ENCODE results near the gene CCM2.

The CCM2 gene

GRCh38 chr7:44994877-44995554, 5.0 kb upstream of the CCM2 start:
- no peak for FAIRE-seq
- TF ChIP-seq POLR2A (IDR thresholded peaks at IDR 0.05; ENCODE audit: low read depth, low read length), result no peak
- DNase-seq (ENCODE audit: insufficient read length, low spot score), result no peak

DNA sequence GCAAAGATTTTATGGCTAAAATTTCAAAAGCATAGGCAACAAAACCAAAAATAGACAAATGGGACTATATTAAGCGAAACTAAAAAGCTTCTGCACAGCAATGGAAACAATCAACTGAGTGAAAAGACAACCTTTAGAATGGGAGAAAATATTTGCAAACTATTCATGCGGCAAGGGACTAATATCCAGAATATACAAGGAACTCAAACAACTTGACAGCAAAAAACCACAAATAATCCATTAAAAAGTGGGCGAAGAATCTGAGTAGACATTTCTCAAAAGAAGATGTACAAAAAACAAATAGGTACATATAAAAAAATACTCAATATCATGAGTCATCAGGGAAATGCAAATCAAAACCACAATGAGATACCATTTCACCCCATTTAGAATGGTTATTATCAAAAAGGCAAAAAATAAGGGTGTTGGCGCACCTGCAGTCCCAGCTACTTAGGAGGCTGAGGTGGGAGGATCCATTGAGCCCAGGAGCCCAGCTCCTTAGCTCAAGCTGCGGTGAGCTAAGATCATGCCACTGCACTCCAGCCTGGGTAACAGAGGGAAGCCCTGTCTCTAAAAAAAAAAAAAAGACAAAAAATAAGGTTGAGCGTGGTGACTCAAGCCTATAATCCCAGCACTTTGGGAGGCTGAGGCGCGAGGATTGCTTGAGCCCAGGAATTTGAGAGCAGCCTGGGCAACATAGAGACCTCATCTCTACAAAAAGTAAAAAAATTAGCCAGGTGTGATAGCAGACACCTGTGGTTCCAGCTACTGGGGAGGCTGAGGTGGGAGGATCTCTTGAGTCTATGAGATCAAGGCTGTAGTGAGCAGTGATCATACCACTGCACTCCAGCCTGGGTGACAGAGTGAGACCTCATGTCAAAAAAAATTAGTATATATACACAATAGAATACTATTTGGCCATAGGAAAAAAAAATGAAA, 4.2 kb upstream of the CCM2 start:
- FAIRE-seq (no peak), DNase-seq (ENCODE audit: insufficient read length, low spot score) (no peak)
- TF ChIP-seq POLR2A (IDR thresholded peaks at IDR 0.05; ENCODE audit: low read depth, low read length), result no peak

DNA sequence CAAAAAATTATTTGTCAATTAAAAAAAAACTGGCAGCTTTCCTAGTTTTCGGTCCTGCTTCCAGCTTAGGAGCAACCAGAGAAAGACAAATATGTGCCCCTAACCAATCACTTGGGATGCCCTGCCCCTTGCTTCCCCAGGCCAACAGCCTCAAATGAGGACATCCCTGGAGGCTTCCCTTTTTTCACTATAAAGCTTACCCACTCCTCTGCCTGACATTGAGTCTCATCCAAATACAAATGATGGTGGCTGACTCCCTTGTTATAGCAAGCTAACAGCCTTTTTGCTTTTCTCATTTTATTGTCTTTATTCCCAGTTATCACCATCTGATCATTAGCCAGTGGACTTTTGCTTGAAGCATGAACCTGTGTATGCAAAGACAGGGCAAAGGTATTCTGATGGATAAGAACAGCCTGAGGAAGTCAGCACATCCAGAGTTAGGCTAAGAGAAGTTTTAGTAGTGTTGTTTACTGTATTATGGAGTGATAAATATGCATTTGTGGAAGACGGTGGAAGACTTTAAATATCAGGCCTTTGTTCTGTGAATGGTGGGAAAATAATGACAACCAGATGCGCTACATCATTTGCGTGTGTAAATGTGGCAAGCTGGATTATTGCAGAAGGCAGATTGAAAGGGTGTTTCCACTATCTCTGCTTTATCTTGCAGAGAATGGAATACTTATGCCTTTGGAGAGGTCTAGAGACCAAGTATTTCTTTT, 1.7 kb upstream of the CCM2 start:
- FAIRE-seq, result no peak
- no peak for DNase-seq (ENCODE audit: insufficient read length, low spot score)
- no peak for TF ChIP-seq POLR2A (IDR thresholded peaks at IDR 0.05; ENCODE audit: low read depth, low read length)

DNA sequence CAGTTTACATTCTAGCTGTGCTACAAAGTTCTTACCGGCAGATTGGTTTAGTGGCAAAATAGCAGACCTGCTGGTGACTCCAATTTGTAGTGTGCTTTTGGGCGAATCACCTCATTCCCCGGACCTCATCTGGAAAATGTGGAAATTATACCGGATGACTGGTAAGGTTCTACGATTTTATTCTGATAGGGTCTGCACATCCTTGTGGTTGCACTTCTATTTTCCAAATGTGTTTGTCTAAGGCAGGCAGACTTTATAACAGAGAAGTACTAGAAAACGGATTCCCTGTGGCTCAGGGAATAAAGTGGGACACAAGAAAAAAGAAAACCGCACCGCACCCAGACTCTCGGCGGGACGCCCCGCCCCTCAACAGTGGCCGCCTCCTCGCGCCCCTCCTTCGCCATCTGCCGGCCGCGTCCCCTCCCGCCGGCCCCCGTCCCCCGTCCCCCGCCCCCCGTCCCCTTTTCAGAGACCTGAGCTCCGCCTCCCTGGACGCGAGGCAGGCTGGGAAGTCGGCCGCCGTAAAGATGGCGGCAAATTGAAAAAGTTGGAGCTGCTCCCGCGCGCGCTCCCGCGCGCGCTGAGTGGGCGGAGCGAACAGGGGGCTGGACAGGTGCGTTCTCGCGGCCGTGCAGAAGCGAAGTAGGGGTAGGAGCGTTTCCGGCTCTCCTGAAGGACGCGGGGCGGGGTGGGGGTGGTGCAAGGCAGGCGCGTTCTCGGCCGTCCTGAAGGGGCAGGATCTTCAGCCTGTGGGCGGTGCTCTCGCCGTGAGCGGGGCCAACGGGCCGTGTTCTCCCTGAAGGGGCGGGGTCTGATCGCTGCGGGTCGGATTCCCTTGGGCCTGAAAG, 532 bp upstream of the CCM2 start:
- peak; percentile 5; the same call in 1 of the 2 replicates for TF ChIP-seq POLR2A (IDR thresholded peaks at IDR 0.05; ENCODE audit: low read depth, low read length)
- DNase-seq (ENCODE audit: insufficient read length, low spot score), result peak; percentile 97
- peak; percentile 70 for FAIRE-seq

- no peak for TF ChIP-seq POLR2A (IDR thresholded peaks at IDR 0.05; ENCODE audit: low read depth, low read length)
- DNase-seq (ENCODE audit: insufficient read length, low spot score) (peak; percentile 33), FAIRE-seq (no peak)
Observed at GRCh38 chr7:45001138-45001694, 1.2 kb downstream of the CCM2 start.

DNA sequence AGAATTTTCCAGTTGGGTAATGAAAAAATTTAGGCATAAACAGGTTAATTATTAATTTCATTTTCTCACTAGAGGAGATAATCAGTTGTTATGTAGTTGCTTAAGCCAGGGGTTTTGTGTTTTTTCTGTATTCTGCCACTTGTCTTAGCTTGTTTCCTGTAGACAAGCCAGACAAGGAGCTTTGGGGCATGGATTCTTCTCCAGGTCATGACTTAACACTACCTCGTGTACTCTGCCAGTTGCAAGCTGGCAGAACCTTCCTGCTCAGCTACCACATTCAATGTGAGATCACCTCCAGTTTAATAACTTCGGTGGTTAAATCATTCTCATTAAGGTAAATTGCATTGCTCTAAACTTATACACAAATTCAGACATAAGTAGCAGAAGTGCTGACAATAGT, 1.8 kb downstream of the CCM2 start:
- no peak for DNase-seq (ENCODE audit: insufficient read length, low spot score)
- TF ChIP-seq POLR2A (IDR thresholded peaks at IDR 0.05; ENCODE audit: low read depth, low read length), result no peak
- no peak for FAIRE-seq

GRCh38 chr7:45003789-45004188, 3.8 kb downstream of the CCM2 start:
- TF ChIP-seq POLR2A (IDR thresholded peaks at IDR 0.05; ENCODE audit: low read depth, low read length), result no peak
- FAIRE-seq, result no peak
- DNase-seq (ENCODE audit: insufficient read length, low spot score), result no peak

DNA sequence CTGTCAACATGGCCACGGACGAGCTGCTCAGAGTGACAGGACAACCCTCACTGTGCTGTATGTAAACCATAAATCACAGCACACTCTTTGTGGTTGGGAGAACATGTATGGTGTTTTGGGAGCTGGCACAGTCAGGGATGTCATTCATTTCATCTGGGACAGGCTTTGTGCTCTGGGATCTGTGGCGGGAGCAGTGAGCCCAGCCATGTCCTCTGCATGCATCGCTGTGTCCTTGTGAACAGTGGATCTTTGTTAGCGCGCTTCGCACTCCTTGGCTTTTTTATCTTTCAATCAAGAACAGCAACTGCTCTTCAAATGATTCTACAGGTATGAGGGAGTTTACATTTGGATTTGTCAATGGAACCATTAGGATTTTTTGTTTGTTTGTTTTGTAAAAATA, 7.1 kb downstream of the CCM2 start:
- no peak for FAIRE-seq
- no peak for TF ChIP-seq POLR2A (IDR thresholded peaks at IDR 0.05; ENCODE audit: low read depth, low read length)

DNA sequence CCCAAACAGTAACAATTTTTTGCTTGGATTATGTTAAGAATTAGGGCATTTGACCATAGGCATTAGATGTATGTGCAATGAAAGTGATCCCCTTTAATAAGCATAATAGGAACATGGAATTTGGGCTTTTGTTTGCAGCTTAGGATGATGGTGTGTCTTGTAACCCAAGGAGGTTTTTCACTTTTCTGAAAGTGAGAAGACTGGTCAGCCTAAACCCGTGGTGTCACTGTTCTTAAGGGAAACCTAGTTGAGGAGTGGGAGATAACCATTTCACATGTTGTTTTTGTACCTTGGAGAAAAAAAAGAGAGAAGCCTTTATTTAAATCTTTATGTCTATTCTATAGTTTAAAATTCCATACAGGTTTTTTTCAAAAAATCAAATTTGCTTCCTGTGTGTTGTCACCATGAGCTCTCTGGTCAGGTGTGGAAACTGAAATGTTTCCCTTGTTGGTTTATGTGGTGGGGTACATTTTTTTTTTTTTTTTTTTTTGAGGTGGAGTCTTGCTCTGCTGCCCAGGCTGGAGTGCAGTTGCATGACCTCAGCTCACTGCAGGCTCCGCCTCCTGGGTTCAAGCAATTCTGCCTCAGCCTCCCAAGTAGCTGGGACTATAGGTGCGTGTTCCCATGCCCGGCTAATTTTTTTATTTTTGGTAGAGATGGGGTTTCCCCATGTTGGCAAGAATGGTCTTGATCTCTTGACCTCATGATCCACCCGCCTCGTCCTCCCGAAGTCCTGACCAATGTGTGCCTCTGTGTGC, 7.7 kb downstream of the CCM2 start:
- FAIRE-seq, result no peak
- no peak for DNase-seq (ENCODE audit: insufficient read length, low spot score)

More for the DNA sequence above, 7.1 kb downstream of the CCM2 start:
- DNase-seq (ENCODE audit: insufficient read length, low spot score), result no peak

GRCh38 chr7:45013465-45013967, 13.5 kb downstream of the CCM2 start:
- no peak for FAIRE-seq
- no peak for TF ChIP-seq POLR2A (IDR thresholded peaks at IDR 0.05; ENCODE audit: low read depth, low read length)

More for the DNA sequence above, 7.7 kb downstream of the CCM2 start:
- TF ChIP-seq POLR2A (IDR thresholded peaks at IDR 0.05; ENCODE audit: low read depth, low read length), result no peak

GRCh38 chr7:45015313-45015712, 15.3 kb downstream of the CCM2 start:
- FAIRE-seq, result no peak
- TF ChIP-seq POLR2A (IDR thresholded peaks at IDR 0.05; ENCODE audit: low read depth, low read length), result no peak
- no peak for DNase-seq (ENCODE audit: insufficient read length, low spot score)

More at GRCh38 chr7:45013465-45013967, 13.5 kb downstream of the CCM2 start:
- no peak for DNase-seq (ENCODE audit: insufficient read length, low spot score)

GRCh38 chr7:45017253-45017652, 17.3 kb downstream of the CCM2 start:
- no peak for TF ChIP-seq POLR2A (IDR thresholded peaks at IDR 0.05; ENCODE audit: low read depth, low read length)
- DNase-seq (ENCODE audit: insufficient read length, low spot score), result no peak
- no peak for FAIRE-seq

All from H54 (cell line).